Forelimb muscle (tissue), 1 donor: ENCODE data around the gene MAB21L2. TPM values are rescaled to one million over a fixed set of nuclear protein-coding genes. Genes with fewer than 3 reads are reported as not detected.
"Not testable (repeated sequence)": the region's sequence is repeated elsewhere in the genome, so short reads cannot be mapped to it uniquely, and the experiment has no call there.

ENCODE experiments used
- DNase-seq: peaks from one replicate; pipeline ENCODE4 v3.0.0-alpha.2; 2013; ENCODE audit warnings: low read depth
- polyA plus RNA-seq: library from polyadenylated mRNA; unstranded; fragments of 120-200 nt; gene quantifications from one replicate; pipeline ENCODE4 v1.2.1, GENCODE V29; 2013; ENCODE audit not compliant: insufficient read length

The MAB21L2 gene
- polyA plus RNA-seq = 0.89 TPM

- DNase-seq = no peak
These were observed at the start of gene MAB21L2 for GRCh38 chr4:150582146-150582872. Gene MAB21L2 (plus strand): TSS chr4:150582151. CDS start chr4:150583030, 879 bp downstream.

- no peak for DNase-seq
These were observed 48.3 kb upstream of the MAB21L2 start for GRCh38 chr4:150533673-150534072.

- DNase-seq = no peak
These were observed 47.1 kb upstream of the MAB21L2 start for GRCh38 chr4:150534818-150535217.

- DNase-seq = not testable (repeated sequence)
These were observed 44.0 kb upstream of the MAB21L2 start for GRCh38 chr4:150537911-150538310.

- DNase-seq = no peak
These were observed 41.4 kb upstream of the MAB21L2 start for GRCh38 chr4:150540536-150540935.

GRCh38 chr4:150540959-150541360, 41.0 kb upstream of the MAB21L2 start:
- no peak for DNase-seq

- DNase-seq = no peak
These were observed 40.3 kb upstream of the MAB21L2 start for GRCh38 chr4:150541681-150542080.

GRCh38 chr4:150543042-150543441, 38.9 kb upstream of the MAB21L2 start:
- DNase-seq = no peak

- DNase-seq = no peak
These were observed 35.7 kb upstream of the MAB21L2 start for GRCh38 chr4:150546286-150546685.

GRCh38 chr4:150547154-150547838, 34.7 kb upstream of the MAB21L2 start:
- DNase-seq = no peak

- DNase-seq = not testable (repeated sequence)
These were observed 24.1 kb upstream of the MAB21L2 start for GRCh38 chr4:150557811-150558210.

- no peak for DNase-seq
These were observed 20.7 kb upstream of the MAB21L2 start for GRCh38 chr4:150561143-150561737.

- no peak for DNase-seq
These were observed 19.7 kb upstream of the MAB21L2 start for GRCh38 chr4:150562250-150562649.

- no peak for DNase-seq
These were observed 19.2 kb upstream of the MAB21L2 start for GRCh38 chr4:150562751-150563150.

GRCh38 chr4:150564967-150565366, 17.0 kb upstream of the MAB21L2 start:
- DNase-seq = not testable (repeated sequence)

GRCh38 chr4:150567070-150567469, 14.9 kb upstream of the MAB21L2 start:
- DNase-seq = no peak

- no peak for DNase-seq
These were observed 12.5 kb upstream of the MAB21L2 start for GRCh38 chr4:150569384-150569987.

GRCh38 chr4:150569998-150570535, 11.9 kb upstream of the MAB21L2 start:
- DNase-seq = no peak

GRCh38 chr4:150570862-150571261, 11.1 kb upstream of the MAB21L2 start:
- DNase-seq = no peak

GRCh38 chr4:150572704-150573504, 9.0 kb upstream of the MAB21L2 start:
- DNase-seq = no peak

- DNase-seq = no peak
These were observed 8.4 kb upstream of the MAB21L2 start for GRCh38 chr4:150573534-150573933.
